ENCODE data around the gene TWIST2.

The TWIST2 gene

GRCh38 chr2:238955648-238956531 is 108.0 kb downstream of the TWIST2 start:
- DNase-seq (ENCODE audit: low spot score), result peak; percentile 60

DNA sequence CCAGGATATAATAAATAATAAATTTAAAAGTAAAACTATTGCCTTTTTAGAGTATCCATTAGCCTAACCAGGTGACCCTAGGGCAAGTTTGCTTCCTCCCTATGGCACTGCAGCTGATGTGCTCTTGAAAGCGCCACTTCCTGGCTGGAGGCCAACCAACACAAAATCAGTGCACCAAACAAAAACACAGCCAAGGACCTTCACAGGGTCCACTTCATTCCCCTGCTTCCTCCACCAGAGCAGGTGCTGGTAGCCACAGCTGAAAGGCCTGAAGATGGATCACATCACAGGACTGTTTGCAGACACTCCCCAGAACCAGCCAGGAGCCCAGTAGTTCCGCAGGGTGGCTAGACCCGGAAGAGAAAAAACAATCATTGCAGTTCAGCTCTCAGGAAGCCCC is 108.8 kb downstream of the TWIST2 start:
- DNase-seq (ENCODE audit: low spot score), result no peak

All from AG08395 (cell line).